ENCODE data around the gene PHF10. TPM values are rescaled to one million over a fixed set of nuclear protein-coding genes. Genes with fewer than 3 reads are reported as not detected.
A peak's percentile ranks its signal among the peaks of the same experiment; 100 is the strongest.

PHF10 gene
- total RNA-seq, 1 donor from 2014 or later, result 89.3 TPM

- Mint-ChIP-seq H3K9me3 (peaks cover 3% of the 10 kb centered on the region), H3K36me3 (ENCODE audit: low read depth) (peaks cover 2% of the 10 kb centered on the region), H3K4me1 (ENCODE audit: low read depth) (no peaks in the 10 kb centered on the region), H3K27me3 (ENCODE audit: insufficient read depth) (peaks cover 37% of the 10 kb centered on the region), H3K4me3 (no peak overlapping the region), H3K27ac (no peak overlapping the region)
- no peak for DNase-seq (ENCODE audit: low spot score)
- intact Hi-C loops (cut with micrococcal nuclease), result no loop called here
These were observed 14.8 kb upstream of the PHF10 start for GRCh38 chr6:169738976-169739529.

GRCh38 chr6:169738204-169738975 lies 14.1 kb upstream of the PHF10 start:
- Mint-ChIP-seq H3K4me1 (ENCODE audit: low read depth) (no peaks in the 10 kb centered on the region), H3K27me3 (ENCODE audit: insufficient read depth) (peaks cover 38% of the 10 kb centered on the region), H3K4me3 (no peak overlapping the region), H3K36me3 (ENCODE audit: low read depth) (peaks cover 2% of the 10 kb centered on the region), H3K9me3 (peaks cover 3% of the 10 kb centered on the region), H3K27ac (no peak overlapping the region)
- intact Hi-C loops (cut with micrococcal nuclease), result no loop called here
- DNase-seq (ENCODE audit: low spot score), result no peak

GRCh38 chr6:169729961-169730360 lies 5.7 kb upstream of the PHF10 start:
- peaks cover 22% of the 10 kb centered on the region for H3K4me1 Mint-ChIP-seq (ENCODE audit: low read depth)
- intact Hi-C loops (cut with micrococcal nuclease), result no loop called here
- H3K9me3 Mint-ChIP-seq, result no peaks in the 10 kb centered on the region
- no peak for DNase-seq (ENCODE audit: low spot score)
- H3K27me3 Mint-ChIP-seq (ENCODE audit: insufficient read depth), result peaks cover 47% of the 10 kb centered on the region
- H3K4me3 Mint-ChIP-seq, result no peak overlapping the region
- H3K36me3 Mint-ChIP-seq (ENCODE audit: low read depth), result peaks cover 4% of the 10 kb centered on the region
- H3K27ac Mint-ChIP-seq, result no peak overlapping the region

- no peaks in the 10 kb centered on the region for H3K9me3 Mint-ChIP-seq
- intact Hi-C loops (cut with micrococcal nuclease), result no loop called here
- H3K4me3 Mint-ChIP-seq, result no peak overlapping the region
- peaks cover 4% of the 10 kb centered on the region for H3K36me3 Mint-ChIP-seq (ENCODE audit: low read depth)
- H3K4me1 Mint-ChIP-seq (ENCODE audit: low read depth), result peaks cover 36% of the 10 kb centered on the region
- H3K27ac Mint-ChIP-seq, result no peak overlapping the region
- peaks cover 23% of the 10 kb centered on the region for H3K27me3 Mint-ChIP-seq (ENCODE audit: insufficient read depth)
- no peak for DNase-seq (ENCODE audit: low spot score)
These were observed 2.7 kb upstream of the PHF10 start for GRCh38 chr6:169726963-169727362.

GRCh38 chr6:169726049-169726400 lies 1.7 kb upstream of the PHF10 start:
- H3K4me3 Mint-ChIP-seq, result peak overlapping the region; percentile 86
- peaks cover 45% of the 10 kb centered on the region for H3K4me1 Mint-ChIP-seq (ENCODE audit: low read depth)
- intact Hi-C loops (cut with micrococcal nuclease), result no loop called here
- H3K27ac Mint-ChIP-seq, result peak overlapping the region; percentile 81
- no peak for DNase-seq (ENCODE audit: low spot score)
- peaks cover 4% of the 10 kb centered on the region for H3K36me3 Mint-ChIP-seq (ENCODE audit: low read depth)
- peaks cover 14% of the 10 kb centered on the region for H3K27me3 Mint-ChIP-seq (ENCODE audit: insufficient read depth)
- H3K9me3 Mint-ChIP-seq, result no peaks in the 10 kb centered on the region

- Mint-ChIP-seq H3K27me3 (ENCODE audit: insufficient read depth) (peaks cover 8% of the 10 kb centered on the region), H3K4me1 (ENCODE audit: low read depth) (peaks cover 47% of the 10 kb centered on the region), H3K9me3 (no peaks in the 10 kb centered on the region), H3K4me3 (peak overlapping the region; percentile 86), H3K27ac (peak overlapping the region; percentile 86), H3K36me3 (ENCODE audit: low read depth) (peaks cover 5% of the 10 kb centered on the region)
- intact Hi-C loops (cut with micrococcal nuclease), result loop anchor here (2.0 kb wide), 1 partner anchor 71 kb away; no protein-coding TSS in a partner anchor
- no peak for DNase-seq (ENCODE audit: low spot score)
These were observed 1.1 kb upstream of the PHF10 start for GRCh38 chr6:169725125-169726048.

GRCh38 chr6:169723991-169724493 lies 258 bp downstream of the PHF10 start:
- Mint-ChIP-seq H3K9me3 (no peaks in the 10 kb centered on the region), H3K4me1 (ENCODE audit: low read depth) (peaks cover 49% of the 10 kb centered on the region), H3K36me3 (ENCODE audit: low read depth) (peaks cover 13% of the 10 kb centered on the region), H3K27ac (no peak overlapping the region), H3K27me3 (ENCODE audit: insufficient read depth) (peaks cover 8% of the 10 kb centered on the region), H3K4me3 (peak overlapping the region; percentile 48)
- peak; percentile 32 for DNase-seq (ENCODE audit: low spot score)
- intact Hi-C loops (cut with micrococcal nuclease), result loop anchor here (1.0 to 5.0 kb wide), 5 partner anchors 22 to 1897 kb away; partner anchors contain the start of genes AFDN, C6orf120, DYNLT2 and ERMARD

- peak; percentile 49 for DNase-seq (ENCODE audit: low spot score)
- H3K9me3 Mint-ChIP-seq, result no peaks in the 10 kb centered on the region
- intact Hi-C loops (cut with micrococcal nuclease), result loop anchor here (1.0 to 5.0 kb wide), 4 partner anchors 21 to 1896 kb away; partner anchors contain the start of genes AFDN, C6orf120, DYNLT2 and ERMARD
- peak overlapping the region; percentile 91 for H3K4me3 Mint-ChIP-seq
- peak overlapping the region; percentile 95 for H3K27ac Mint-ChIP-seq
- peaks cover 49% of the 10 kb centered on the region for H3K4me1 Mint-ChIP-seq (ENCODE audit: low read depth)
- peaks cover 8% of the 10 kb centered on the region for H3K27me3 Mint-ChIP-seq (ENCODE audit: insufficient read depth)
- peaks cover 13% of the 10 kb centered on the region for H3K36me3 Mint-ChIP-seq (ENCODE audit: low read depth)
These were observed 945 bp downstream of the PHF10 start for GRCh38 chr6:169723200-169723909.

GRCh38 chr6:169722362-169723199 lies 1.7 kb downstream of the PHF10 start:
- Mint-ChIP-seq H3K4me3 (peak overlapping the region; percentile 91), H3K4me1 (ENCODE audit: low read depth) (peaks cover 49% of the 10 kb centered on the region), H3K27me3 (ENCODE audit: insufficient read depth) (peaks cover 8% of the 10 kb centered on the region), H3K27ac (peak overlapping the region; percentile 95), H3K9me3 (no peaks in the 10 kb centered on the region), H3K36me3 (ENCODE audit: low read depth) (peaks cover 13% of the 10 kb centered on the region)
- peak; percentile 16 for DNase-seq (ENCODE audit: low spot score)
- intact Hi-C loops (cut with micrococcal nuclease), result loop anchor here (1.0 to 5.0 kb wide), 4 partner anchors 20 to 1895 kb away; partner anchors contain the start of genes AFDN, C6orf120, DYNLT2 and ERMARD

GRCh38 chr6:169720207-169720855 lies 4.0 kb downstream of the PHF10 start:
- no peak for DNase-seq (ENCODE audit: low spot score)
- Mint-ChIP-seq H3K36me3 (ENCODE audit: low read depth) (peaks cover 19% of the 10 kb centered on the region), H3K27ac (no peak overlapping the region), H3K4me3 (no peak overlapping the region), H3K27me3 (ENCODE audit: insufficient read depth) (peaks cover 4% of the 10 kb centered on the region), H3K9me3 (no peaks in the 10 kb centered on the region), H3K4me1 (ENCODE audit: low read depth) (peaks cover 30% of the 10 kb centered on the region)
- intact Hi-C loops (cut with micrococcal nuclease), result loop anchor here (5.0 kb wide), 1 partner anchor 1893 kb away; the partner anchor contains the start of gene AFDN

- Mint-ChIP-seq H3K9me3 (no peaks in the 10 kb centered on the region), H3K27ac (no peak overlapping the region), H3K36me3 (ENCODE audit: low read depth) (peaks cover 22% of the 10 kb centered on the region), H3K4me3 (no peak overlapping the region), H3K4me1 (ENCODE audit: low read depth) (peaks cover 27% of the 10 kb centered on the region), H3K27me3 (ENCODE audit: insufficient read depth) (no peaks in the 10 kb centered on the region)
- intact Hi-C loops (cut with micrococcal nuclease), result no loop called here
- DNase-seq (ENCODE audit: low spot score), result no peak
These were observed 5.2 kb downstream of the PHF10 start for GRCh38 chr6:169719117-169719516.
